NT2/D1 (cell line): Measurements from ENCODE around the gene ANO8.

Source experiments
- YY1 ChIP-seq: IDR thresholded peaks from 2 replicates; pipeline ENCODE4 v1.6.1; 2011; ENCODE audit not compliant: insufficient read length, insufficient read depth
- ZNF274 ChIP-seq: IDR thresholded peaks from 2 replicates; pipeline ENCODE4 v1.6.1; 2011; ENCODE audit warnings: mild to moderate bottlenecking, low read depth, low read length

DNA sequence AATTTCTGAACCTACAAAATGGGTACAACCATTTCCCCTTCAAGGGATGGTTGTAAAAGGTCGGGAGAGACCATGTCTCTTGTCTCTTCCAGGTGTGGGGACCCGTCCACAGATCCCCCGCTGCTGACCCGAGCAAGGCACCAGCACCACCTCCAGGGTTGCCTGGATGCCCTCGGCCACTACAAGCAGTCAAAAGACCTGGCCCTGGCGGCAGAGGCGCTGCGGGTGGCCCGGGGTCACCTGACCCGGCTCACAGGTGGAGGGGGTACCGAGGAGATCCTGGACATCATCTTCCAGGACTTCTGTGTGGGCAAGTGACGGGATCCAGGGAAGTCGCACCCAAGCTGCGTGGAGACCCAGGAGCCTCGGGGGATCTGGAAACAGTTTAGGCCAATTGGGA is 6.7 kb upstream of the ANO8 start:
- TF ChIP-seq YY1: no peak
- no peak for TF ChIP-seq ZNF274
